Pancreas (tissue), 10 donors: ENCODE measurements around the gene B4GALNT4. TPM values are rescaled to one million over a fixed set of nuclear protein-coding genes. Genes with fewer than 3 reads are reported as not detected.

ENCODE experiments used
- ATAC-seq, 4 donors: fragments of 200-7000 bp; cut with Tn5 transposase; one replicate each; pipeline versions ENCODE4 v1.8.0 to v1.9.1; 2020; ENCODE audit warnings: mild to moderate bottlenecking in 4 of 4, moderate library complexity in 4 of 4
- DNase-seq, 6 donors: peaks; one replicate each; pipeline ENCODE4 v3.0.0-alpha.2; 2020
- FAIRE-seq: peaks from 2 replicates; lab custom pipeline; 2012; peaks lifted over from hg19 to GRCh38; lab: Jason Lieb, UNC
- H3K27ac ChIP-seq, 4 donors: fragments of 200-600 bp; sonication (generic); 1 replicate in 3 of 4; 2 replicates in 1 of 4; pipeline versions ENCODE4 v1.5.0 to v1.8.0; 2020
- H3K27me3 ChIP-seq, 4 donors: fragments of 200-600 bp; one replicate each; pipeline ENCODE4 v1.8.0; 2021
- H3K36me3 ChIP-seq, 3 donors: fragments of 200-600 bp; sonication (generic) in 1 of 3; one replicate each; pipeline versions ENCODE4 v1.5.0 to v1.8.0; 2020 to 2021
- H3K4me1 ChIP-seq, 3 donors: fragments of 200-600 bp; one replicate each; pipeline ENCODE4 v1.8.0; 2021
- H3K4me3 ChIP-seq, 4 donors: fragments of 200-600 bp; sonication (generic) in 2 of 4; one replicate each; pipeline versions ENCODE4 v1.5.0 to v1.8.0; 2020 to 2021
- H3K9me3 ChIP-seq, 4 donors: fragments of 200-600 bp; one replicate each; pipeline ENCODE4 v1.8.0; 2021
- CTCF ChIP-seq, 4 donors: fragments of 200-600 bp; sonication (generic) in 3 of 4; IDR thresholded peaks; one replicate each; pipeline versions ENCODE4 v1.5.0 to v1.8.0; 2021; ENCODE audit warnings: antibody characterized with exemption in 4 of 4
- WGBS, 2 donors: extraction: QIAGEN DNeasy Blood & Tissue Kit; methylation state at CpG; one replicate each; pipeline ENCODE4 v1.1.7; 2013; 5-methylcytosine and 5-hydroxymethylcytosine counted together
- intact Hi-C, 3 donors: fragments of 100-400 bp; cut with DNase I; formaldehyde crosslinking; loops; one replicate each; pipeline versions ENCODE4 v1.11.1 to v1.14.2; 2022
- polyA plus RNA-seq, 2 donors: library from polyadenylated mRNA; stranded (reverse); fragments of 200-250 nt; gene quantifications; one replicate each; pipeline ENCODE4 v1.2.3, GENCODE V29; 2013
- total RNA-seq, 6 donors: library from RNA; stranded (reverse); fragmentation: NEBNext Ultra II Directional in 4 of 6; extraction: Animal tissue kit (Norgen Biotek cat#: 25700) in 4 of 6; gene quantifications; one replicate each; pipeline versions ENCODE4 v1.2.1 to v1.2.4, GENCODE V29; 2021 to 2023
- donor health status: healthy with polysubstance abuse.
- donor health status: DM: no; HTN: no; CAD: no; lungs with moderate emphysema.
- donor health status: DM: no; HTN: no; CAD: no.
- donor health status: control.
- donor health status: control.
- donor health status: Bipolar disorder and iron deficiency.
- donor health status: DM: yes; HTN: yes; CAD: no.
- donor health status: DM: no; HTN: no; CAD: no.
- donor health status: DM: no; HTN: no; CAD: no.
- donor health status: DM: yes; HTN: yes; CAD: no.

Gene B4GALNT4
- total and polyA plus RNA-seq, 8 donors, result 0.95 to 25.9 (median 2.0) TPM

- Histone ChIP-seq H3K4me3 (peak overlapping the region in 1 of 4 donors; percentile 18), H3K4me1 (peaks cover 0 to 10% (median 0%) of the 10 kb centered on the region in 3 donors), H3K27ac (no peak overlapping the region), H3K36me3 (no peaks in the 10 kb centered on the region), H3K27me3 (no peaks in the 10 kb centered on the region), H3K9me3 (no peaks in the 10 kb centered on the region)
- ATAC-seq, result no peak
- no peak for FAIRE-seq
- DNase-seq, result peak in 3 of 6 donors; percentile 5 to 51 (median 10)
- WGBS, 2 donors, result 78 to 84% methylated on average over 9 of the region's 9 CpGs
- intact Hi-C loops, result no loop called here
- TF ChIP-seq CTCF (IDR thresholded peaks at IDR 0.05), result no peak
These were observed 45.1 kb downstream of the B4GALNT4 start for GRCh38 chr11:414318-414857.

GRCh38 chr11:415640-416041 is 46.3 kb downstream of the B4GALNT4 start:
- Histone ChIP-seq H3K27me3 (no peaks in the 10 kb centered on the region), H3K4me3 (peak overlapping the region in 2 of 4 donors; percentile 67 to 86), H3K4me1 (peaks cover 0 to 10% (median 0%) of the 10 kb centered on the region in 3 donors), H3K36me3 (no peaks in the 10 kb centered on the region), H3K27ac (no peak overlapping the region), H3K9me3 (no peaks in the 10 kb centered on the region)
- DNase-seq, result peak in 3 of 6 donors; percentile 7 to 53 (median 25)
- intact Hi-C loops, result no loop called here
- no peak for ATAC-seq
- FAIRE-seq, result no peak
- TF ChIP-seq CTCF (IDR thresholded peaks at IDR 0.05), result no peak
- 62 to 73% methylated on average over 5 of the region's 5 CpGs for WGBS, 2 donors

GRCh38 chr11:416051-416756 is 46.9 kb downstream of the B4GALNT4 start:
- Histone ChIP-seq H3K27me3 (no peaks in the 10 kb centered on the region), H3K36me3 (no peaks in the 10 kb centered on the region), H3K27ac (peak overlapping the region; percentile 54 to 77 (median 64)), H3K4me3 (peak overlapping the region; percentile 48 to 86 (median 74)), H3K4me1 (peaks cover 0 to 10% (median 0%) of the 10 kb centered on the region in 3 donors), H3K9me3 (no peaks in the 10 kb centered on the region)
- no peak for TF ChIP-seq CTCF (IDR thresholded peaks at IDR 0.05)
- intact Hi-C loops, result no loop called here
- peak in 5 of 6 donors; percentile 6 to 80 (median 35) for DNase-seq
- 6 to 8% methylated on average over 45 of the region's 45 CpGs for WGBS, 2 donors
- no peak for FAIRE-seq
- ATAC-seq, result peak; percentile 1 to 28 (median 14)

- H3K9me3 ChIP-seq, result no peaks in the 10 kb centered on the region
- peak overlapping the region; percentile 48 to 86 (median 74) for H3K4me3 ChIP-seq
- no peaks in the 10 kb centered on the region for H3K27me3 ChIP-seq
- no peak for TF ChIP-seq CTCF (IDR thresholded peaks at IDR 0.05)
- intact Hi-C loops, result no loop called here
- H3K36me3 ChIP-seq, result no peaks in the 10 kb centered on the region
- WGBS, 2 donors, result 0 to 1% methylated on average over 73 to 97 of the region's 97 CpGs
- no peak for FAIRE-seq
- peak; percentile 91 to 93 (median 92) for ATAC-seq
- DNase-seq, result peak; percentile 80 to 91 (median 84)
- peak overlapping the region; percentile 54 to 77 (median 64) for H3K27ac ChIP-seq
- H3K4me1 ChIP-seq, result peaks cover 0 to 10% (median 0%) of the 10 kb centered on the region in 3 donors
These were observed 47.7 kb downstream of the B4GALNT4 start for GRCh38 chr11:416757-417621.
